Activated B cell treated with CpG ODN at 0.5 μM for 24 hours (primary cell): ENCODE results near the gene GDF9. TPM values are rescaled to one million over a fixed set of nuclear protein-coding genes. Genes with fewer than 3 reads are reported as not detected.

Experiments used
- ATAC-seq: fragments of 200-7000 bp; cut with Tn5 transposase; one replicate; pipeline ENCODE4 v1.10.0; 2021; ENCODE audit warnings: low read depth, mild to moderate bottlenecking, moderate library complexity
- CTCF ChIA-PET: fragments of 350-600 bp; sonication (Branson Sonifier 250); formaldehyde crosslinking; loops from one replicate; lab custom pipeline; 2021; ENCODE audit warnings: antibody characterized with exemption; lab: Charles Lee
- POLR2A ChIA-PET: fragments of 350-600 bp; sonication (Branson Sonifier 250); formaldehyde crosslinking; loops from one replicate; lab custom pipeline; 2021; ENCODE audit warnings: antibody characterized with exemption; lab: Charles Lee
- DNase-seq: peaks from one replicate; pipeline ENCODE4 v3.0.0; 2022
- H3K27ac Mint-ChIP-seq: one replicate; pipeline ENCODE4 v1.8.0; 2020; ENCODE audit warnings: mixed read lengths
- H3K27me3 Mint-ChIP-seq: one replicate; pipeline ENCODE4 v1.8.0; 2021; ENCODE audit warnings: mixed read lengths
- H3K36me3 Mint-ChIP-seq: one replicate; pipeline ENCODE4 v1.8.0; 2021; ENCODE audit warnings: low read depth, mixed read lengths
- H3K4me1 Mint-ChIP-seq: one replicate; pipeline ENCODE4 v1.8.0; 2021; ENCODE audit warnings: mixed read lengths
- H3K4me3 Mint-ChIP-seq: one replicate; pipeline ENCODE4 v1.8.0; 2020; ENCODE audit warnings: mild to moderate bottlenecking, mixed read lengths
- H3K9me3 Mint-ChIP-seq: one replicate; pipeline ENCODE4 v1.8.0; 2020; ENCODE audit warnings: mixed read lengths
- CTCF ChIP-seq: fragments of 200-600 bp; IDR thresholded peaks from one replicate; pipeline ENCODE4 v1.8.0; 2022; ENCODE audit warnings: antibody characterized with exemption, mild to moderate bottlenecking
- intact Hi-C: fragments of 100-400 bp; cut with micrococcal nuclease; formaldehyde crosslinking; loops from one replicate; pipeline ENCODE4 v1.15.1; 2024
- total RNA-seq: library from RNA; stranded (reverse); gene quantifications from 2 replicates; pipeline ENCODE4 v1.2.3, GENCODE V29; 2022

GDF9 gene, protein sequence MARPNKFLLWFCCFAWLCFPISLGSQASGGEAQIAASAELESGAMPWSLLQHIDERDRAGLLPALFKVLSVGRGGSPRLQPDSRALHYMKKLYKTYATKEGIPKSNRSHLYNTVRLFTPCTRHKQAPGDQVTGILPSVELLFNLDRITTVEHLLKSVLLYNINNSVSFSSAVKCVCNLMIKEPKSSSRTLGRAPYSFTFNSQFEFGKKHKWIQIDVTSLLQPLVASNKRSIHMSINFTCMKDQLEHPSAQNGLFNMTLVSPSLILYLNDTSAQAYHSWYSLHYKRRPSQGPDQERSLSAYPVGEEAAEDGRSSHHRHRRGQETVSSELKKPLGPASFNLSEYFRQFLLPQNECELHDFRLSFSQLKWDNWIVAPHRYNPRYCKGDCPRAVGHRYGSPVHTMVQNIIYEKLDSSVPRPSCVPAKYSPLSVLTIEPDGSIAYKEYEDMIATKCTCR
- 0.29 and 0.39 TPM in 2 replicates for total RNA-seq

GRCh38 chr5:132866342-132867045 is at the start of gene GDF9, which contains the start of gene UQCRQ:
TSS of gene GDF9 (minus strand) at chr5:132866469. CDS start at chr5:132864533, 1,936 bp downstream.
TSS of gene UQCRQ (plus strand) at chr5:132866642. CDS start at chr5:132866882, 240 bp downstream.
- peak; percentile 77 for DNase-seq
- Mint-ChIP-seq H3K27me3 (no peaks in the 10 kb centered on the region), H3K4me3 (peak within 1 kb of the TSS; percentile 99), H3K4me1 (peaks cover 25% of the 10 kb centered on the region), H3K27ac (peak within 1 kb of the TSS; percentile 98), H3K36me3 (peaks cover 34% of the 10 kb centered on the region), H3K9me3 (no peaks in the 10 kb centered on the region)
- ChIA-PET POLR2A (interaction anchor here (0.6 to 1.7 kb wide), 14 partner anchors 14 to 1360 kb away, joined by 3 to 7 read pairs (median 3); partner anchors contain the start of genes AFF4, IRF1, KIF3A and PPP2CA), CTCF (interaction anchor here (1.2 to 1.5 kb wide), 2 partner anchors 36 to 366 kb away, joined by 3 to 5 read pairs; partner anchors contain the start of gene SHROOM1)
- ATAC-seq = peak; percentile 98
- no peak for TF ChIP-seq CTCF
- intact Hi-C loops = loop anchor here (1.0 to 5.0 kb wide), 6 partner anchors 16 to 456 kb away; partner anchors contain the start of genes AFF4, KIF3A and SHROOM1

- DNase-seq = no peak
- H3K4me1 Mint-ChIP-seq = peaks cover 2% of the 10 kb centered on the region
- CTCF ChIA-PET = interaction anchor here (1.1 kb wide), 1 partner anchor 11 kb away, joined by 3 read pairs; no protein-coding TSS in a partner anchor
- no peak for TF ChIP-seq CTCF
- POLR2A ChIA-PET = interaction anchor here (0.6 to 0.9 kb wide), 4 partner anchors 15 to 506 kb away, joined by 3 to 7 read pairs (median 6); partner anchors contain the start of gene HSPA4
- H3K4me3 Mint-ChIP-seq = no peak overlapping the region
- H3K9me3 Mint-ChIP-seq = no peaks in the 10 kb centered on the region
- intact Hi-C loops = no loop called here
- no peaks in the 10 kb centered on the region for H3K27me3 Mint-ChIP-seq
- ATAC-seq = no peak
- H3K36me3 Mint-ChIP-seq = peaks cover 58% of the 10 kb centered on the region
- H3K27ac Mint-ChIP-seq = no peak overlapping the region
Measured at GRCh38 chr5:132915681-132916080, 49.4 kb upstream of the GDF9 start.

- ATAC-seq (no peak), DNase-seq (no peak)
- Mint-ChIP-seq H3K36me3 (peaks cover 56% of the 10 kb centered on the region), H3K4me3 (no peak overlapping the region), H3K4me1 (peaks cover 12% of the 10 kb centered on the region), H3K9me3 (no peaks in the 10 kb centered on the region), H3K27me3 (no peaks in the 10 kb centered on the region), H3K27ac (no peak overlapping the region)
- ChIA-PET CTCF (no interaction called here), POLR2A (no interaction called here)
- intact Hi-C loops = no loop called here
- no peak for TF ChIP-seq CTCF
Measured at GRCh38 chr5:132909702-132910101, 43.4 kb upstream of the GDF9 start.

DNA sequence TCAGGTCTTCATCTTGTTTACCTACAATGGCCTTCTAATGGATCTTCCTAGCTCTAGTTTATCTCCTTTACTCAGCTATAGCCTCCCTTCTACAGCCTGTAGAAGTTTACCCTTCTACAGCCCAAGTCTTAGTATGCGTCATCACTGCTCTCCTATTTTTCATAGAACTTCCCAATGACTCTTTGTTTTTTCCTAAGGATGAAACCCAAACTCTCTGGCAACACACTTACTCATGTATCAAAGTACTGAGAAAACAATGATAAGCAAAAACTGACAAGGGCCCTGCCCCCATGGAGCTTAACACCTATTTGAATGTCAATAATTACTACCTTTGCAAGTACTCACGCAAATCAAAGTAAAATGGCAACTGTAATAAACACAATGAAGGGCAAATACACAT is 40.9 kb upstream of the GDF9 start:
- H3K9me3 Mint-ChIP-seq = no peaks in the 10 kb centered on the region
- ChIA-PET POLR2A (no interaction called here), CTCF (no interaction called here)

More for the DNA sequence above, 40.9 kb upstream of the GDF9 start:
- Mint-ChIP-seq H3K4me1 (peaks cover 14% of the 10 kb centered on the region), H3K4me3 (no peak overlapping the region), H3K36me3 (peaks cover 62% of the 10 kb centered on the region), H3K27ac (no peak overlapping the region), H3K27me3 (no peaks in the 10 kb centered on the region)
- ATAC-seq = no peak
- TF ChIP-seq CTCF = no peak
- DNase-seq = no peak
- intact Hi-C loops = no loop called here
